Posterior vena cava (tissue), 2 donors: Measurements from ENCODE around the gene FAM210B. TPM values are rescaled to one million over a fixed set of nuclear protein-coding genes. Genes with fewer than 3 reads are reported as not detected.

Source experiments
- DNase-seq: peaks from one replicate; pipeline ENCODE4 v3.0.0-alpha.2; 2020; ENCODE audit warnings: low spot score
- intact Hi-C, 2 donors: fragments of 100-400 bp; cut with DNase I; formaldehyde crosslinking; loops; one replicate each; pipeline versions ENCODE4 v1.14.1 to v1.14.2; 2022 to 2023
- total RNA-seq, 2 donors: library from RNA; stranded (reverse); fragmentation: NEBNext Ultra II Directional; extraction: Animal tissue kit (Norgen Biotek cat#: 25700); gene quantifications; one replicate each; pipeline ENCODE4 v1.2.1, GENCODE V29; 2021
- donor health status: DM: yes; HTN: yes; CAD: no.
- donor health status: DM: yes; HTN: yes; CAD: no.

Gene FAM210B
- total RNA-seq, 2 donors from 2014 or later: 34.3 to 40.3 TPM

DNA sequence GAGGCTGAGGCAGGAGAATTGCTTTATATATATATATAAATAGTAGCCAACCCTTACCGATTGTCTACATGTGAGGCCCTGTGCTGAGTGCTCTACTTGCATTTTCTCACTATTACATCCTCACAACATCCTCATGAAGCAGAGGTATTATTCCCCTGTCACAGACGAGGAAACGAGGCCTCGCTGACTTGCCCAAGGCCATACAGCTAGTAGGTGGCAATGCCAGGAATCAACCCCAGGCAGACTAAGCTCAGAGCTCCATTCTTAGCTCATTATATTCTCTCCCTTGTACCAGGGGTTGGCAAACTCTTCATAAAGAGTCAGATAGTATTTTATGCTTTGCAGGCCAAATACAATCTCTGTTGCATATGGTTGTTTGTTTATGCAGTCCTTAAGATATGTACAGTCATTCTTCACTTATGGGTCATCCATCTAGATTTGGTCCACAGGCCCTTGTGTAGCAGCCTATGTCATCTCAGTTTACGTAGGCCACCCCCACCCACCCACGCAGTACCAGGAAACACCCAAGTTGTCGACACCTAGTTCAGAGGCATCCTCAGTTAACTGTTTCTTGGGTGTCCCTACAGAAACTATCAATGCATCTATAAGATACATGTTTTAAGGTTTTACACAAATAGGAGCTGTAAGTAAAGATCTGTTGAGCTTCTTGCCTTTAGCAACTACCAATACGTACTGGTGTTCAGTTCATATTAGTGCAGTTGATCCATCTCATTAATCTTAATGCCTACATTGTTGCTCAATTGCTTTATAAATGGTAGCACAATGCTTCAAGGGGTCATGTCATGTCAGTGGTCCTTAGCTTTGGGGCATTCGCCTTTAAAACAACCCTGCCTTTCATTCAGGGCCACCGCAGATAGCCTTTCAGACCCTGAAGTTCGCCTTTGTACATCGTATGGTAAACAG is 56.3 kb downstream of the FAM210B start:
- no peak for DNase-seq
- intact Hi-C loops: no loop called here

DNA sequence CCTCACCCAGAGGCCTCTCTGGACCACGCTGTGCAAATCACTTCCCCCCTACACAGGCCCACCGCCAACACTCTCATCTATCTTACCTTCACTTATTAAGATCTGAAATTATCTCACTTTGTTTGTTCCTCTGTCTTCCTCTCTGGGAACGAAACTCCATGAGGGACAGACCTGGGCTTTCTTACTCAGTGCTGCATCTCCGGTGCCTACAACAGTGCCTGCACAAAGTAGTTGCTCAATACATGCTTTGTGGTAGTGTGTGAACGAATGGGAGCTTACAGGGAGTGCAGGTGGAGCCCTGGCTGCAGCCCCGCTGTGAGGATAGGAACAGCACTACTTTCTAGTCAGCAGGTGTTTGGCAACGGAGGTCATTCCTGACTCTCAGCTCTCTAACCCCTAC is 58.6 kb downstream of the FAM210B start:
- no peak for DNase-seq
- intact Hi-C loops: no loop called here

DNA sequence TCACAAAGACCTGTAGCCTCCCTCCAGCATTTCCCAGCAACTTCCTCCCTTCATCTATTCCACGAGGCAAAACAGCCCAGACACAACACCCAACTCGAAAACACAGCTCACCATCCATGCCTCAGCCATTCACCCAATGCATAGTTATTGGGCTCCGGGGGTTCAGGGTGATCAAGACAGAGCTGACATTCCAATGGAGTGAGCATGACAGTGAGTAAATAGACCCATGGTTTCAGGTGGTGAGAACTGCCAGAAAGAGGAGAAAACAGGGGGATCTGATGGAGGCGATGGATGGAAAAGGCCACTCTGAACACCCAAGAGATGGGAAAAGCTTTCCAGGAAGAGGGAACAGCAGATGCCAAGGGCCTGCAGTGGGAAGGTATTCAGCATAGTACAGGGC is 59.1 kb downstream of the FAM210B start:
- DNase-seq: no peak
- intact Hi-C loops: no loop called here

Other genes with a start within 250 kb of the FAM210B start
- not detected for gene MC3R, start 110.2 kb upstream of the FAM210B start, total RNA-seq
- 1 to 10 TPM; 1.8 to 2.9 TPM for gene AURKA, start 33.2 kb downstream of the FAM210B start, total RNA-seq
- 10 to 100 TPM; 18.5 to 19.0 TPM for gene CSTF1, start 33.7 kb downstream of the FAM210B start, total RNA-seq
- 1 to 10 TPM; 1.2 to 2.1 TPM for gene CASS4, start 53.3 kb downstream of the FAM210B start, total RNA-seq
- 10 to 100 TPM; 68.2 to 68.7 TPM for gene RTF2, start 109.7 kb downstream of the FAM210B start, total RNA-seq
- under 1 TPM in 1 of 2 donors, not detected in 1; 0.43 TPM for gene FAM209A, start 165.8 kb downstream of the FAM210B start, total RNA-seq
- gene FAM209B, start 174.3 kb downstream of the FAM210B start, total RNA-seq: under 1 TPM; 0.38 to 0.65 TPM